PC-9 (cell line): ENCODE measurements around the gene KIF14. TPM values are rescaled to one million over a fixed set of nuclear protein-coding genes. Genes with fewer than 3 reads are reported as not detected.
A peak's percentile ranks its signal among the peaks of the same experiment; 100 is the strongest.

Experiments
- Bru-seq: library from RNA; stranded (reverse); fragments of 400-500 nt; gene quantifications from one replicate; lab custom pipeline; 2021; lab: Mats Ljungman, UMichigan
- BruChase-seq, 2 experiments: library from RNA; stranded (reverse); fragments of 400-500 nt; gene quantifications; one replicate each; lab custom pipeline; 2021; lab: Mats Ljungman, UMichigan
- BruUV-seq: library from RNA; stranded (reverse); fragments of 400-500 nt; replicated peaks from 2 replicates; lab custom pipeline; 2021; lab: Mats Ljungman, UMichigan
- CTCF ChIA-PET: fragments of 300-600 bp; sonication (Branson Sonifier 250); formaldehyde crosslinking; loops from one replicate; lab custom pipeline; 2022; ENCODE audit warnings: antibody characterized with exemption; lab: Charles Lee
- POLR2A ChIA-PET: fragments of 300-600 bp; sonication (Branson Sonifier 250); formaldehyde crosslinking; loops from one replicate; lab custom pipeline; 2022; ENCODE audit warnings: antibody characterized with exemption; ENCODE audit not compliant: unreplicated experiment; lab: Charles Lee
- DNase-seq, 2 experiments: peaks; one replicate each; pipeline versions ENCODE4 v3.0.0 to v3.0.0-alpha.2; 2015 to 2022; ENCODE audit warnings: mixed read lengths in 1 of 2
- H2AFZ ChIP-seq: fragments of 200-600 bp; sonication (generic); 2 replicates; pipeline ENCODE4 v1.8.1; 2017; ENCODE audit warnings: antibody characterized with exemption
- H3F3A ChIP-seq: fragments of 200-600 bp; sonication (generic); 2 replicates; pipeline ENCODE4 v1.8.1; 2017; ENCODE audit warnings: antibody characterized with exemption, mild to moderate bottlenecking, low read depth; ENCODE audit not compliant: insufficient read depth
- H3K27ac ChIP-seq: fragments of 200-600 bp; sonication (generic); 2 replicates; pipeline ENCODE4 v1.6.1; 2016; ENCODE audit warnings: mixed run types
- H3K27me3 ChIP-seq: fragments of 200-600 bp; sonication (generic); 2 replicates; pipeline ENCODE4 v1.6.1; 2016; ENCODE audit warnings: low read depth, mixed run types; ENCODE audit not compliant: insufficient read depth
- H3K36me3 ChIP-seq: fragments of 200-600 bp; sonication (generic); 2 replicates; pipeline ENCODE4 v1.6.1; 2016; ENCODE audit warnings: low read depth, mixed run types
- H3K4me1 ChIP-seq: fragments of 200-600 bp; sonication (generic); replicated peaks from 2 replicates; pipeline ENCODE4 v1.6.1; 2016; ENCODE audit warnings: mixed run types; ENCODE audit not compliant: insufficient read depth
- H3K4me2 ChIP-seq: fragments of 200-600 bp; sonication (generic); 2 replicates; pipeline ENCODE4 v1.6.1; 2017; ENCODE audit warnings: mixed run types
- H3K4me3 ChIP-seq: fragments of 200-600 bp; sonication (generic); 2 replicates; pipeline ENCODE4 v1.6.1; 2016; ENCODE audit warnings: mixed run types
- H3K79me2 ChIP-seq: fragments of 200-600 bp; sonication (generic); 2 replicates; pipeline ENCODE4 v1.6.1; 2017; ENCODE audit warnings: low read depth, mixed run types
- H3K9me2 ChIP-seq: fragments of 200-600 bp; sonication (generic); 2 replicates; pipeline ENCODE4 v1.8.1; 2017; ENCODE audit warnings: mild to moderate bottlenecking; ENCODE audit not compliant: insufficient read depth
- H3K9me3 ChIP-seq: fragments of 200-600 bp; sonication (generic); 2 replicates; pipeline ENCODE4 v1.8.1; 2016; ENCODE audit warnings: low read depth; ENCODE audit not compliant: insufficient read depth
- H4K20me1 ChIP-seq: fragments of 200-600 bp; sonication (generic); 2 replicates; pipeline ENCODE4 v1.8.1; 2017; ENCODE audit not compliant: insufficient read depth
- EZH2 ChIP-seq: fragments of 200-600 bp; sonication (generic); IDR thresholded peaks from 2 replicates; pipeline ENCODE4 v1.8.0; 2017; ENCODE audit warnings: antibody characterized with exemption, low read depth
- intact Hi-C: fragments of 100-400 bp; cut with micrococcal nuclease; formaldehyde crosslinking; loops from one replicate; pipeline ENCODE4 v1.10.0; 2022; ENCODE audit not compliant: unreplicated experiment
- long read RNA-seq: library from polyadenylated mRNA; stranded (forward); transcript quantifications from one replicate; pipeline ENCODE4 v2.0.0, GENCODE V29; 2022
- total RNA-seq: library from RNA; stranded (reverse); gene quantifications from 2 replicates; pipeline ENCODE4 v1.2.3, GENCODE V29; 2021
- TF ChIP-seq, protein P1 (sequence below): fragments of 200-600 bp; sonication (generic); conservative IDR thresholded peaks from 2 replicates; pipeline ENCODE4 v1.6.1; 2017; ENCODE audit warnings: mixed run types, antibody characterized with exemption, mild to moderate bottlenecking, moderate library complexity

KIF14 gene, protein sequence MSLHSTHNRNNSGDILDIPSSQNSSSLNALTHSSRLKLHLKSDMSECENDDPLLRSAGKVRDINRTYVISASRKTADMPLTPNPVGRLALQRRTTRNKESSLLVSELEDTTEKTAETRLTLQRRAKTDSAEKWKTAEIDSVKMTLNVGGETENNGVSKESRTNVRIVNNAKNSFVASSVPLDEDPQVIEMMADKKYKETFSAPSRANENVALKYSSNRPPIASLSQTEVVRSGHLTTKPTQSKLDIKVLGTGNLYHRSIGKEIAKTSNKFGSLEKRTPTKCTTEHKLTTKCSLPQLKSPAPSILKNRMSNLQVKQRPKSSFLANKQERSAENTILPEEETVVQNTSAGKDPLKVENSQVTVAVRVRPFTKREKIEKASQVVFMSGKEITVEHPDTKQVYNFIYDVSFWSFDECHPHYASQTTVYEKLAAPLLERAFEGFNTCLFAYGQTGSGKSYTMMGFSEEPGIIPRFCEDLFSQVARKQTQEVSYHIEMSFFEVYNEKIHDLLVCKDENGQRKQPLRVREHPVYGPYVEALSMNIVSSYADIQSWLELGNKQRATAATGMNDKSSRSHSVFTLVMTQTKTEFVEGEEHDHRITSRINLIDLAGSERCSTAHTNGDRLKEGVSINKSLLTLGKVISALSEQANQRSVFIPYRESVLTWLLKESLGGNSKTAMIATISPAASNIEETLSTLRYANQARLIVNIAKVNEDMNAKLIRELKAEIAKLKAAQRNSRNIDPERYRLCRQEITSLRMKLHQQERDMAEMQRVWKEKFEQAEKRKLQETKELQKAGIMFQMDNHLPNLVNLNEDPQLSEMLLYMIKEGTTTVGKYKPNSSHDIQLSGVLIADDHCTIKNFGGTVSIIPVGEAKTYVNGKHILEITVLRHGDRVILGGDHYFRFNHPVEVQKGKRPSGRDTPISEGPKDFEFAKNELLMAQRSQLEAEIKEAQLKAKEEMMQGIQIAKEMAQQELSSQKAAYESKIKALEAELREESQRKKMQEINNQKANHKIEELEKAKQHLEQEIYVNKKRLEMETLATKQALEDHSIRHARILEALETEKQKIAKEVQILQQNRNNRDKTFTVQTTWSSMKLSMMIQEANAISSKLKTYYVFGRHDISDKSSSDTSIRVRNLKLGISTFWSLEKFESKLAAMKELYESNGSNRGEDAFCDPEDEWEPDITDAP (N-terminal part only)
- total RNA-seq (22.8 and 30.0 TPM in 2 replicates), Bru-seq, nascent RNA (percentile 91 among the genes with signal in this experiment), BruChase-seq, experiment 1, labeled RNA remaining after a 2-hour chase (percentile 86 among the genes with signal in this experiment), BruChase-seq, experiment 2, labeled RNA remaining after a 6-hour chase (percentile 88 among the genes with signal in this experiment)
- long read RNA-seq, full-length matches to known transcripts: 6 of 18 reads
- long read RNA-seq, partial matches to known transcripts: 2 of 18 reads
- long read RNA-seq, other reads (novel, unspliced or antisense): 10 of 18 reads

DNA sequence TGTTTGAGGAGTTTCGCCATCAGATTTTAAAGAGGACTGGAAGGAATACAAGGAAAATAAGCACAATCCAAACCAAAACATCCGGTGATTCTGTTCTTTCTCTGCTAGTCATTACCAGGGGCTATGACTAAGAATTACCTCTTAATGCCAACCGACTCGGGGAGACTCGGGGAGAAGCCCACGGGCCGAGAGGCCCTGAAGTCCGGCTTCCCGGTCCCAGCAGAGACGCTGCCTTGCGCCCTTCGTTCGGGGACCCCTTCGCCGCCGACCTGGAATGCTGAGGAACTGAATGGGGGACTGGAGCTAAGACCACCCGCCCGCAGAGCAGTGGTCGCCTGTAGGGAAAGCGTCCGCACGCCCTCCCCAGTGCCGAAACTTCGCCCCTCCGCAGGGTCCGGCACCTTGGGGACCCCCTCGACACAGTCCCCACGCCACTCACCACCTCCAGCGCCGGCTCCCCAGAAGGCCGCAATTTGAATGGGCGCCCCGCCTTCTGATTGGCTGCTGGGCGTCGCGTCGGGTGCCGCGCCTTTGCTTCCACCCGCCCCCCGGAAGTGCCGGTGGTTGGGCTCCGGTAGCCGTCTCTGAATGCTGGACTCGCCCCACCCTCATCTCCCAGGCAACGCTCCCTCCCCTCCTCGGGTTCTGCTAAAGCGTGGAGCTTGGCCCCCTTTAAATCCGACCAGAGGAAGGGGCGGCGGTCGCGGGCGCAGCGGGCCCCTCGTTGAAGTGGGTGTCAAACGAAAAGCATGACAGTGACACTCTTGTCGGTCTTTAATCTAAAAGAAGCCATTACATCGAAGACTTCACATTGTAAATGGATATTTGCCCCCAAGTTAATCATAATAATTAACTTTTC is at the start of gene KIF14:
Gene KIF14 (minus strand): TSS at position 479 of the 859 bp plus-strand sequence. CDS start 2,028 bp downstream, outside the sequence.
- H3K79me2 ChIP-seq: peaks cover 24% of the 10 kb centered on the region
- peak within 1 kb of the TSS; percentile 69 for H3K4me3 ChIP-seq
- H3K4me2 ChIP-seq: peak within 1 kb of the TSS; percentile 81
- H3F3A ChIP-seq: no peaks in the 10 kb centered on the region
- H4K20me1 ChIP-seq: no peaks in the 10 kb centered on the region
- H3K36me3 ChIP-seq: peaks cover 16% of the 10 kb centered on the region
- DNase-seq: peak; percentile 81 to 91
- H3K4me1 ChIP-seq: peaks cover 17% of the 10 kb centered on the region
- ChIA-PET CTCF (interaction anchor here (1.5 kb wide), 1 partner anchor 62 kb away, joined by 3 read pairs; no protein-coding TSS in a partner anchor), POLR2A (interaction anchor here (0.5 to 0.6 kb wide), 2 partner anchors 20 to 50 kb away, joined by 4 to 15 read pairs; no protein-coding TSS in a partner anchor)
- intact Hi-C loops: loop anchor here (1.0 to 2.0 kb wide), 5 partner anchors 49 to 494 kb away; partner anchors contain the start of genes CAMSAP2, DDX59 and INAVA
- no peak for TF ChIP-seq EZH2
- TF ChIP-seq, protein P1, sequence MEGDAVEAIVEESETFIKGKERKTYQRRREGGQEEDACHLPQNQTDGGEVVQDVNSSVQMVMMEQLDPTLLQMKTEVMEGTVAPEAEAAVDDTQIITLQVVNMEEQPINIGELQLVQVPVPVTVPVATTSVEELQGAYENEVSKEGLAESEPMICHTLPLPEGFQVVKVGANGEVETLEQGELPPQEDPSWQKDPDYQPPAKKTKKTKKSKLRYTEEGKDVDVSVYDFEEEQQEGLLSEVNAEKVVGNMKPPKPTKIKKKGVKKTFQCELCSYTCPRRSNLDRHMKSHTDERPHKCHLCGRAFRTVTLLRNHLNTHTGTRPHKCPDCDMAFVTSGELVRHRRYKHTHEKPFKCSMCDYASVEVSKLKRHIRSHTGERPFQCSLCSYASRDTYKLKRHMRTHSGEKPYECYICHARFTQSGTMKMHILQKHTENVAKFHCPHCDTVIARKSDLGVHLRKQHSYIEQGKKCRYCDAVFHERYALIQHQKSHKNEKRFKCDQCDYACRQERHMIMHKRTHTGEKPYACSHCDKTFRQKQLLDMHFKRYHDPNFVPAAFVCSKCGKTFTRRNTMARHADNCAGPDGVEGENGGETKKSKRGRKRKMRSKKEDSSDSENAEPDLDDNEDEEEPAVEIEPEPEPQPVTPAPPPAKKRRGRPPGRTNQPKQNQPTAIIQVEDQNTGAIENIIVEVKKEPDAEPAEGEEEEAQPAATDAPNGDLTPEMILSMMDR: no peak
- H3K9me3 ChIP-seq: no peaks in the 10 kb centered on the region
- H3K9me2 ChIP-seq: no peaks in the 10 kb centered on the region
- H3K27ac ChIP-seq: peak within 1 kb of the TSS; percentile 53
- TSS peak; percentile 65 for BruUV-seq
- no peaks in the 10 kb centered on the region for H3K27me3 ChIP-seq
- H2AFZ ChIP-seq: peak within 1 kb of the TSS; percentile 97

DNA sequence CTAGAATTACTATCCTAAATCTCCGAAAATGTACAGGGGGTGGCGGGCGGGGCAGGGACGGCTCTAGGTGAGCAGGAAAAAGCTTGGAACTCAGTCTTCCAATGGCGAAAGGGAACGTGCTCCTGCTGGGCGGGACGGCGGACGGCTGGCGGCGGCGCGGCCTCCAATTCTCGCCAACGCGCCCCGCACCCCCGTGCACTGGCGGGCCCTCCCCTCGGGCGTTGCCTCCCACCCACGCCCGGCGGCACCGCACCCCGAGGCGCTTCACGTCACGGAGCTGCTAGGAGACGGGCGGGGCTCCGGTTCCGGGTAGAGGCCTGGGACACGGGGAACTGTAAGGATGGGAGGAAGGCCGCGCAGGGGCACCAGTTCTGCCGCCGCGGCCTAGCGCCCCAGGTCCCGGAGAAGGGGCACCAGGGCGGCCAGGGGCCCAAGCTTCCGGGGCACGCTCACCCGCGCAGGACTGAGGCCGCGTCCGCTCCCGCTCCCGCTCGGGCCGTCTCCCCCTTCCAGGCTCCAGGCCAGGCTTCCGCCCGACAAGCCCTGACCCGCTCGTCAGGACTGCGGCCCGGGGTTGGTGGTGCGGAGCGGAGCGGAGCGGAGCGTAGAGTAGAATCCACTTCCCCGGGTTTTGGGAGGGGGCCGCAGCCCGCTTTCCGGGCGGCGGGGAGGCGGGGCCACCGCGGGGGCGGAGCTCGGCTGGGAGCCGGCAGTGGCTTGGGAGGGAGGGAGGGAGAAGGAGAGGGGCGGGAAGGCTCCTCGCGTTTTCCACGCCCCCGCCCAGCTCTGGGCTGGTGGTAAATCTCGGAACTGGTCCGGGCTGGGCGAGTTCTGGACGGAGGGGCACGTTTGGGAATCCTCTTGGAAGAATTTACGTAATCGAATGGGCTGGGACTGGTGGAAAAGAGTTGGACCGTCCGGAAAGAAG is 49.0 kb upstream of the KIF14 start, which contains the start of gene DDX59:
Gene DDX59 (minus strand): TSS at position 594 of the 928 bp plus-strand sequence. CDS start 3,167 bp downstream, outside the sequence.
- no TSS peak for BruUV-seq
- POLR2A ChIA-PET: interaction anchor here (0.6 to 2.0 kb wide), 13 partner anchors 8 to 606 kb away, joined by 3 to 25 read pairs (median 5); no protein-coding TSS in a partner anchor
- Histone ChIP-seq H3K36me3 (peaks cover 11% of the 10 kb centered on the region), H3K9me3 (no peaks in the 10 kb centered on the region), H2AFZ (peak within 1 kb of the TSS; percentile 92), H3K27ac (peak within 1 kb of the TSS; percentile 96), H3K4me3 (peak within 1 kb of the TSS; percentile 75), H3K9me2 (no peaks in the 10 kb centered on the region), H3K79me2 (peaks cover 43% of the 10 kb centered on the region), H3K4me1 (peaks cover 23% of the 10 kb centered on the region), H3K4me2 (peak within 1 kb of the TSS; percentile 98), H3K27me3 (no peaks in the 10 kb centered on the region), H4K20me1 (no peaks in the 10 kb centered on the region), H3F3A (peaks cover 16% of the 10 kb centered on the region)
- peak; percentile 83 to 95 for DNase-seq
- CTCF ChIA-PET: interaction anchor here (1.0 kb wide), 1 partner anchor 15 kb away, joined by 3 read pairs; no protein-coding TSS in a partner anchor
- TF ChIP-seq, protein P1: no peak
- no peak for TF ChIP-seq EZH2
- intact Hi-C loops: loop anchor here (1.0 kb wide), 4 partner anchors 28 to 134 kb away; partner anchors contain the start of gene KIF14
